Neural cell (in vitro differentiated cells): ENCODE measurements around the gene ZBTB44. TPM values are rescaled to one million over a fixed set of nuclear protein-coding genes. Genes with fewer than 3 reads are reported as not detected.

Experiments
- H2AFZ ChIP-seq: fragments of 200-600, 300-800 bp; sonication (generic), shearing (Covaris generic); 2 replicates; pipeline ENCODE4 v1.6.0; 2014; ENCODE audit warnings: low read depth, mild to moderate bottlenecking, antibody characterized with exemption, low read length, moderate library complexity
- H3F3A ChIP-seq: fragments of 200-600 bp; shearing (Covaris generic); 2 replicates; pipeline ENCODE4 v1.6.1; 2016; ENCODE audit warnings: mild to moderate bottlenecking, moderate library complexity, mixed read lengths, antibody characterized with exemption, low read length; ENCODE audit not compliant: insufficient read depth, poor library complexity, severe bottlenecking
- H3K27ac ChIP-seq: fragments of 200-600, 300-800 bp; sonication (generic), shearing (Covaris generic); 2 replicates; pipeline ENCODE4 v1.5.1; 2014; ENCODE audit warnings: mild to moderate bottlenecking, low read length, moderate library complexity
- H3K27me3 ChIP-seq: fragments of 300-800, 200-600 bp; sonication (generic), shearing (Covaris generic); 2 replicates; pipeline ENCODE4 v1.6.0; 2014; ENCODE audit warnings: mild to moderate bottlenecking, low read depth, low read length, moderate library complexity; ENCODE audit not compliant: insufficient read depth
- H3K36me3 ChIP-seq: fragments of 300-800, 200-600 bp; sonication (generic), shearing (Covaris generic); 2 replicates; pipeline ENCODE4 v1.5.1; 2014; ENCODE audit warnings: mild to moderate bottlenecking, antibody characterized with exemption, low read length, moderate library complexity; ENCODE audit not compliant: insufficient read depth
- H3K4me2 ChIP-seq: fragments of 300-800, 200-600 bp; sonication (generic), shearing (Covaris generic); 2 replicates; pipeline ENCODE4 v1.6.0; 2014; ENCODE audit warnings: mild to moderate bottlenecking, low read length
- H3K4me3 ChIP-seq: fragments of 300-800, 200-600 bp; sonication (generic), shearing (Covaris generic); 2 replicates; pipeline ENCODE4 v1.5.1; 2014; ENCODE audit warnings: mild to moderate bottlenecking, low read length, moderate library complexity
- H3K79me2 ChIP-seq: fragments of 200-600 bp; shearing (Covaris generic); replicated peaks from 2 replicates; pipeline ENCODE4 v1.6.0; 2014; ENCODE audit warnings: mild to moderate bottlenecking, low read length, moderate library complexity; ENCODE audit not compliant: insufficient read depth
- H3K9ac ChIP-seq: fragments of 300-800, 200-600 bp; sonication (generic), shearing (Covaris generic); 2 replicates; pipeline ENCODE4 v1.6.1; 2016; ENCODE audit warnings: mild to moderate bottlenecking, low read length, mixed read lengths
- H3K9me2 ChIP-seq: fragments of 200-600 bp; shearing (Covaris generic); 2 replicates; pipeline ENCODE4 v1.6.1; 2016; ENCODE audit warnings: mild to moderate bottlenecking, low read length, mixed read lengths; ENCODE audit not compliant: insufficient read depth
- H3K9me3 ChIP-seq: fragments of 200-600, 300-800 bp; sonication (generic), shearing (Covaris generic); 2 replicates; pipeline ENCODE4 v1.6.1; 2016; ENCODE audit warnings: mild to moderate bottlenecking, mixed run types, low read length, moderate library complexity, mixed read lengths
- H4K20me1 ChIP-seq: fragments of 200-600 bp; shearing (Covaris generic); 2 replicates; pipeline ENCODE4 v1.6.1; 2016; ENCODE audit warnings: mild to moderate bottlenecking, mixed run types; ENCODE audit not compliant: insufficient read depth
- CTCF ChIP-seq: fragments of 450-650 bp; IDR thresholded peaks from 2 replicates; pipeline ENCODE4 v1.5.1; 2014; ENCODE audit warnings: antibody characterized with exemption, mild to moderate bottlenecking, moderate library complexity; ENCODE audit not compliant: poor library complexity, severe bottlenecking
- EP300 ChIP-seq: fragments of 450-650 bp; conservative IDR thresholded peaks from 2 replicates; pipeline ENCODE4 v1.6.1; 2014; ENCODE audit warnings: antibody characterized with exemption, mild to moderate bottlenecking, moderate library complexity; ENCODE audit not compliant: poor library complexity, severe bottlenecking
- EZH2 ChIP-seq: fragments of 200-600, 300-800 bp; shearing (Covaris generic), sonication (generic); IDR thresholded peaks from 2 replicates; pipeline ENCODE4 v1.6.1; 2014; ENCODE audit warnings: antibody characterized with exemption, low read length, borderline replicate concordance, mild to moderate bottlenecking; ENCODE audit not compliant: insufficient read depth, poor library complexity, severe bottlenecking
- MXI1 ChIP-seq: fragments of 450-650 bp; conservative IDR thresholded peaks from 2 replicates; pipeline ENCODE4 v1.6.1; 2014; ENCODE audit warnings: antibody characterized with exemption, mild to moderate bottlenecking; ENCODE audit not compliant: poor library complexity, severe bottlenecking
- POLR2AphosphoS5 ChIP-seq: IDR thresholded peaks from 2 replicates; pipeline ENCODE4 v1.6.1; 2012
- RAD21 ChIP-seq: fragments of 450-650 bp; conservative IDR thresholded peaks from 2 replicates; pipeline ENCODE4 v1.6.1; 2014; ENCODE audit warnings: antibody characterized with exemption, mild to moderate bottlenecking, moderate library complexity
- REST ChIP-seq: IDR thresholded peaks from 2 replicates; pipeline ENCODE4 v1.6.1; 2012; ENCODE audit warnings: borderline replicate concordance
- SMC3 ChIP-seq: fragments of 450-650 bp; conservative IDR thresholded peaks from 2 replicates; pipeline ENCODE4 v1.6.1; 2014; ENCODE audit warnings: antibody characterized with exemption, mild to moderate bottlenecking, moderate library complexity; ENCODE audit not compliant: poor library complexity
- TAF1 ChIP-seq: IDR thresholded peaks from 2 replicates; pipeline ENCODE4 v1.6.1; 2012; ENCODE audit warnings: low read depth
- polyA plus RNA-seq: library from polyadenylated mRNA; depleted of rRNA; stranded (reverse); fragments of >200 nt; gene quantifications from 2 replicates; pipeline ENCODE4 v1.2.3, GENCODE V29; 2014

Gene ZBTB44
- polyA plus RNA-seq, 1 donor from 2014 or later, result 23.3 TPM

DNA sequence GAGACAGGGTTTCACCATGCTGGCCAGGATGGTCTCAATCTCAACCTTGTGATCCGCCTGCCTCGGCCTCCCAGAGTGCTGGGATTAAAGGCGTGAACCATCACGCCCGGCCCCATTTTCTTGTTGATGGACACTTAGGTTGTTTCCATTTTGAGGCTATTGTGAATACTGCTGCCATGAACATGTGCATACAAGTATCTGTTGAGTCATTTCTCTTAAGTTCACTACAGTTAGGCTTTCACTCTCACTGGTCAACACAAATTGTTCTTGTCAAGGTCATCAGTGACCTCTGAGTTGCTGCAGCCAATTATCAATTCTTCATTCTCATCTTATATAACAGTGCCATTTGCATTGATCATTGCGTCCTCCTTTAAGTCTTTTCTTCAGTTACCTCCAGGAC is 13.0 kb upstream of the ZBTB44 start:
- H3K27ac ChIP-seq, result no peak overlapping the region
- no peaks in the 10 kb centered on the region for H3K9me2 ChIP-seq
- TF ChIP-seq SMC3 (no peak), MXI1 (no peak), EZH2 (no peak), EP300 (no peak), CTCF (no peak), POLR2AphosphoS5 (no peak), REST (no peak), RAD21 (no peak), TAF1 (no peak)
- H3K4me2 ChIP-seq, result no peak overlapping the region
- no peak overlapping the region for H2AFZ ChIP-seq
- no peaks in the 10 kb centered on the region for H3K27me3 ChIP-seq
- no peak overlapping the region for H3K9ac ChIP-seq
- no peaks in the 10 kb centered on the region for H4K20me1 ChIP-seq
- H3K4me3 ChIP-seq, result no peak overlapping the region
- H3K36me3 ChIP-seq, result no peaks in the 10 kb centered on the region
- H3F3A ChIP-seq, result no peaks in the 10 kb centered on the region
- no peaks in the 10 kb centered on the region for H3K79me2 ChIP-seq
- no peaks in the 10 kb centered on the region for H3K9me3 ChIP-seq

- Histone ChIP-seq H3K9ac (no peak overlapping the region), H3K27me3 (no peaks in the 10 kb centered on the region), H4K20me1 (no peaks in the 10 kb centered on the region), H3K79me2 (no peaks in the 10 kb centered on the region), H3K4me3 (no peak overlapping the region), H3K4me2 (no peak overlapping the region), H3K27ac (no peak overlapping the region), H3F3A (no peaks in the 10 kb centered on the region), H3K9me2 (no peaks in the 10 kb centered on the region), H2AFZ (no peak overlapping the region), H3K36me3 (no peaks in the 10 kb centered on the region), H3K9me3 (no peaks in the 10 kb centered on the region)
- no peak for TF ChIP-seq RAD21
- TF ChIP-seq REST, result no peak
- no peak for TF ChIP-seq EP300
- TF ChIP-seq EZH2, result no peak
- no peak for TF ChIP-seq CTCF
- no peak for TF ChIP-seq MXI1
These were observed 11.0 kb upstream of the ZBTB44 start for GRCh38 chr11:130325691-130326090.
